HG02938 (cell line): ENCODE measurements around the gene USP53.
A peak's percentile ranks its signal among the peaks of the same experiment; 100 is the strongest.
"Not testable (repeated sequence)": the region's sequence is repeated elsewhere in the genome, so short reads cannot be mapped to it uniquely, and the experiment has no call there.

Experiments used
- ATAC-seq: cut with Tn5 transposase; IDR thresholded peaks from one replicate; pipeline ENCODE4 v1.9.1; 2021; ENCODE audit warnings: mild to moderate bottlenecking, moderate library complexity; ENCODE audit not compliant: unreplicated experiment

Gene USP53

DNA sequence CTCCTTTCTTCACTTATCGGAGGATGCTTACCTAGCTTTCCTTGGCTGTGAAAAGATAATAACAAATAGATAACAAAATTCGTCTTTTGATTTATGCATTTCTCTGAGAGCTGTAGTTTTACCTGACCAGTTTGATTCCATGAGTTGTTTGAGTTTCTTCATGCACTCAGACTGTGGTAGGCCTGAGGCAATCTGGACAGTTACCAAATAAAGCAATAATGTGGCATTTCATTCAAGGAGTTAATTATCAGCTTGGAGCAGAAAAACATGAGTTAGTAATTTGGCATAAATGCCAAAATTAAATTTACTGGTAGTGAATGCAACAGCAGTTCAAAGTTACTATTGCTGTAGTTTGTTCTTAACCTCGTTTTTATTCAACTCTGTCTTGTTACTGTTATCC lies 56.0 kb downstream of the USP53 start:
- no peak for ATAC-seq

DNA sequence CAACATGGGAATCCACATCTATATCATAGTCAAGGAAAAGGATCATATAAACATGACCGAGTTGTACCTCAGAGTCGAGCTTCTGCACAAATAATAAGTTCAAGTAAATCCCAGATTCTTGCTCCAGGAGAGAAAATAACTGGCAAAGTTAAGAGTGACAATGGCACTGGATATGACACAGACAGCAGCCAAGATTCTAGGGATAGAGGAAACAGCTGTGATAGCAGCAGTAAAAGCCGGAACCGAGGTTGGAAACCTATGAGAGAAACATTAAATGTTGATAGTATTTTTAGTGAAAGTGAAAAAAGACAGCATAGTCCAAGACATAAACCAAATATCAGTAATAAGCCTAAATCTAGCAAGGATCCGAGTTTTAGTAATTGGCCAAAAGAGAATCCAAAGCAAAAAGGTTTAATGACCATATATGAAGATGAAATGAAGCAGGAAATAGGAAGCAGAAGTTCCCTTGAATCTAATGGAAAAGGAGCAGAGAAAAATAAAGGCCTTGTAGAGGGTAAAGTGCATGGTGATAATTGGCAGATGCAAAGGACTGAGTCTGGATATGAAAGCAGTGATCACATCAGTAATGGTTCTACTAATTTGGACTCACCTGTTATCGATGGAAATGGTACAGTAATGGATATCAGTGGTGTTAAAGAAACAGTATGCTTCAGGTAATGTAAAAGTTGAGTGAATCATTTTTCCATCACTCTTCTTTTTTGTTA lies 59.0 kb downstream of the USP53 start:
- no peak for ATAC-seq

DNA sequence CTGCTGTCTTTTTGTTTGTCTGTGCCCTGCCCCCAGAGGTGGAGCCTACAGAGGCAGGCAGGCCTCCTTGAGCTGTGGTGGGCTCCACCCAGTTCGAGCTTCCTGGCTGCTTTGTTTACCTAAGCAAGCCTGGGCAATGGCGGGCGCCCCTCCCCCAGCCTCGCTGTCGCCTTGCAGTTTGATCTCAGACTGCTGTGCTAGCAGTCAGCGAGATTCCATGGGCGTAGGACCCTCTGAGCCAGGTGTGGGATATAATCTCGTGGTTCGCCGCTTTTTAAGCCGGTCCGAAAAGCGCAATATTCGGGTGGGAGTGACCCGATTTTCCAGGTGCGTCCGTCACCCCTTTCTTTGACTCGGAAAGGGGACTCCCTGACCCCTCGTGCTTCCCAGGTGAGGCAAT lies 67.0 kb downstream of the USP53 start:
- not testable (repeated sequence) for ATAC-seq

- ATAC-seq: not testable (repeated sequence)
These were observed 67.4 kb downstream of the USP53 start for GRCh38 chr4:119279945-119280344.

- ATAC-seq: no peak
These were observed 68.9 kb downstream of the USP53 start for GRCh38 chr4:119281393-119281792.

DNA sequence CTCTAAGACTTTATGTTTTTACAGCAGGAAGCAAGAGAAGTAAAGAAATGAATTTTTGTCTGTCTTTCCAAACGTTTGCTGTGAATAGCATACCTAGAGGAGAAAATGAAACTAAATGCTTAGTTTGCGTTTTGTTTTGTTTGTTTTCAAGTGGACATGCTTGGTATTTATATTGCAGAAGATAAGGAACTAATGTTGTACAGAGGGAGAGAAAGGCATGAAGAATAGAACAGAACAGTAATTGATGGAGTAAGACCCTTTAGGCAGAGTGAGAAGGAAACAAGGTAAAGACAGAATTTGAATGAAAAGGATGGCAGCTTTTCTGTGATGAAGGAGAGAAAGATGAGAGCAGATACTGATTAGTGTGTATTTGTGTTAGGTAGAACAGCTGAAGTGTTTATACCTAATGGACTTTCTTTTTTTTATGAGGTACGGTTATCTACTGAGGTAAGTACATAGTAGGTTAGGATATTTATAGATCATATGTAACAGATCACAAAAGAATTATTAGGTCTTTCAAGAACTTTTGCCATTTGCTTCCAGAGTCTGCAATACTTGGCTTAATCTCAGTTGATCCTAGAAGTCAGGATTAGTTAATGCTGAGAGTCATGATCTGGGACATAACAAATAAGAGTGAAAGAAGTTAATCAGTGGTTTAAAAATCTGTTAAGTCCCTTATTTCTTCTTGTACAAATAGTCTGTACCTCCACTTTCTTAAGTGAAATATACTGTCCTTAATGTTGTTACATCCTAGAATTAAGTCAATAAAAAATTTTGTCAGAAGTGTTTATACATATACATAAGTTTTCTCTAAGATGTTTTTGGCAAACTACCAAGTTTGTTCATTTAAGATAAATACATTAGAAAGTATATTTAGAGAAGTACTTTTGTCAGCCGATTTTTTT lies 72.6 kb downstream of the USP53 start:
- ATAC-seq: peak; percentile 73

- no peak for ATAC-seq
These were observed 74.0 kb downstream of the USP53 start for GRCh38 chr4:119286377-119287002.

- no peak for ATAC-seq
These were observed 76.8 kb downstream of the USP53 start for GRCh38 chr4:119289313-119289712.

DNA sequence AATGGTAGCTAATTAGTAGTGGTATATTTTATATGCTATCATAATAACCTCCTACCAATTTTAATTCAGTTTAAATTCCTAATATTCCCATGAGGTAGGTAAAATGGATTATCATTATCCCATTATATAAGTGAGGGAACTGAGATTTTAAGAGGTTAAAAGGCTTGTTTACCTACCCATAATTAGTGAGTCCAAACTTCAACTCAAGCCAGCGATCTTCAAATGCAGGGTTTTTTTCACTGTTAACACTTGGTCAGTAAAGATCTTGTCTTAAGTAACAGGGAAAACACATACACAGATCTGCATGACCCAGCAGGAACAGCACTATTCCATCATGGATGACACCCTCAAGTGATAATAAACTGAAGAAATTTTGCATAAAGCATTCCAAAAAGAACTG lies 78.1 kb downstream of the USP53 start:
- no peak for ATAC-seq

DNA sequence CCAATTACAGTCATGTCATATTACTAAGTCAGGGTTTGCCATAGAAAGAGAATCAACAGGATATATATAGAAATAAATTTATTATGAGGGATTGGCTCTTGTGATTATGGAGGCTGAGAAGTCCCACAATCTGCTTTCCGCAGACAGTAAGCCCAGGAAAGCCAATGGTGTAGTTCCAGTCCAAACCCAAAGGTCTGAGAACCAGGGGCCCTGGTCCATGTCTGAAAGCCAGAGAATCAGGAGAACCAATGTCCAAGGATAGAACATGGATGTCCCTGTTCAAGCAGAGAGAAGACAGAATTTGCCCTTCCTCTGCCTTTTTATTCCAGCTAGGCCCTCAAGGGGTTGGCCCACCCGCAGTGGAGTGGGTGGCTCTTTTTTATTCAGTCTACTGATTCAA lies 83.8 kb downstream of the USP53 start:
- ATAC-seq: no peak

GRCh38 chr4:119297795-119298194 lies 85.3 kb downstream of the USP53 start:
- ATAC-seq: no peak

GRCh38 chr4:119299260-119299671 lies 86.8 kb downstream of the USP53 start:
- no peak for ATAC-seq

DNA sequence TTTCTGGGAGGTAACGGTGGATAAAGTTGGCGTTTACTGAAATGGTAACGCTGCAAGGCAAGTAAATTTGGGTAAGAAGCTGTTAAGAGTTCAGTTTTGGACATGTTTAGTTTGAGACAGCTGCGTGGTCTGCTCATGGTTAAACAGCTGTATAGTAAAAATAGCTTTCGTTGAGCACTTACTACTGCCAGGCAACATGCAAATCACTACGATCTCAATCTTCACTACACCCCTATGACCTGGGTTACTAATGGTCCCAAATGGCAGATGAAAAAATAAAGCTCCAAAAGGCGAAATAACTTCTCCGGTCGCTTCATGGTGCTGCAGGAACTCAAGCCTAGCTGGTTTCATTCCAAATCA lies 87.2 kb downstream of the USP53 start:
- ATAC-seq: peak; percentile 57

GRCh38 chr4:119300101-119300978 lies 87.8 kb downstream of the USP53 start:
- ATAC-seq: peak; percentile 88

- no peak for ATAC-seq
These were observed 89.7 kb downstream of the USP53 start for GRCh38 chr4:119302073-119302832.

DNA sequence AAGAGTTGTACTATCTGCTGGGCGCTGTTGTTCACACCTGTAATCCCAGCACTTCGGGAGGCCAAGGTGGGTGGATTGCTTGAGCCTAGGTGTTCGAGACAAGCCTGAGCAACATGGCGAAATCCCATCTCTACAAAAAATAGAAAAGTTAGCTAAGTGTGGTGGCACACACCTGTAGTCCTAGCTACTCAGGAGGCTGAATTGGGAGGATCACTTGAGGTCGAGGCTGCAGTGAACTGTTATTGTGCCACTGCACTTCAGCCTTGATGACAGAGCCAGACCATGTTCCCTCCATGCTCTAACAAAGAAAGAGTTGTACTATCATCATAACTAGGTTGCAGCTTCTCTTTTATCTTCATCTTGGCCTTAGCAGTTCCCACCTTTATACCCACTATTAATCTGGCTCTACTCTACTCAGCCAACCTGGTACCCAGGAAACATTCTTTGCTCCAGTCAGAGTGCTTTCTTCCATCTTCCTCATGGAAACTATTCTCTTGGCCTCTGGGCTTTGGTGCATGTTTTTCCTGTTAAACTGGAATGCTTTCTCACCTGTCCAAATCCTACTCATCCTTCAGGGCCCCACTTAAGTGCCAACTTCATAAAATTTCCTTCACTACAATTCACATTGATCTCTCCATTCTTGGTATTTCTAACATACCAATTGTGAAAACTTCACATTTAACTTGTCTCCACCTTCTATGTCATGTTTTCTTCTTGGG lies 91.2 kb downstream of the USP53 start:
- no peak for ATAC-seq

DNA sequence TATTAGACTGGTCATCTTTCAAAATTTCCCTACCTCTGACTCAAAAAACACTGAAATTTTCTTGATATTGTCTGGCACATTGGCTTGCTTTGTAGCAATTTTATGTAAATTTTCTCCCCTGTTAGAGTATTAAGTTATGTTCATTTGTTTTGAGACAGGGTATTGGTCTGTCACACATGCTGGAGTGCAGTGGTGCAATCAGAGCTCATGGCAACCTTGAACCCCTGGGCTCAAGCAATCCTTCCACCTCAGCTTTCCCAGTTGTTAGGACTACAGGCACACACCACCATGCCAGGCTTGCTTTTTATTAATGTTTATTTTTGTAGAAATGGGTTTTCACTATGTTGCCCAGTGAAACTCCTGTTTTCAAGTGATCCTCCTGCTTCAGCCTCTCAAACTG lies 91.9 kb downstream of the USP53 start:
- ATAC-seq: no peak

DNA sequence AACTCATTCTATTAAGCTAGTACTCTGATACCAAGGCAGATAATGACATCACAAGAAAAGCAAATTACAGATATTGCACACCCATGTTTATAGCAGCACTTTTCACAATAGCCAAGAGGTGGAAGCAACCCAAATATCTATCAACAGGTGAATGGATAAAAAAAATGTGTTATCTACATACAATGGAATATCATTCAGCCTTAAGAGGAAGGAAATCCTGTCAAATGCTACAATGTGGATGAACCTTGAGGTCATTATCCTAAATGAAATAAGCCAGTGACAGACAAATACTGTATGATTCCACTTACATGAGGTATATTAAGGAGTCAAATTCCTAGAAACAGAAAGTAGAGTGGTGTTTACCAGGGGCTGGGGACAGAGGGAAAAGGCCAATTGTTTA lies 95.1 kb downstream of the USP53 start:
- ATAC-seq: no peak

DNA sequence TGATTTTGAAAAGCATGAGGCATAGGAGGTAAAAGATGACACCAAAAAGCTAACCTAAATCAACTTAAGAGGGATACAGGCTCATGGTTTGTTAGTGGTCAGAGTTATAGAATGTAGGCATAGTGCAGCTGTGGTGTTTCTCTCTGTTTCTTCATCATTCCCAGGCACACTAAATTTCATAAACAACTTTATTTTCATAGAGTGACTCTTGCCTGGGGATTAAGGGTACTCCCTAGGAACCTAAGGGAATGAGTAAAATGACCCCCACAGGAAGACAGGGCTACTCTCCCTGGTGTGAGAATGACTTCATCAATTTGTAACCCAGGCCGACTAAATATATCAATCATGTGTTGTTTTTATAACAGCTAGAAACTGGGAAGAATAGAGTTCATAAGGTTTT lies 98.3 kb downstream of the USP53 start:
- ATAC-seq: no peak
